CD14-positive monocyte (primary cell): ENCODE data around the gene MINPP1. TPM values are rescaled to one million over a fixed set of nuclear protein-coding genes. Genes with fewer than 3 reads are reported as not detected.

Source experiments
- DNase-seq, 3 donors: peaks; one replicate each; pipeline ENCODE4 v3.0.0-alpha.2; 2011 to 2022
- H2AFZ ChIP-seq: 2 replicates; pipeline ENCODE4 v1.6.0; 2012; ENCODE audit warnings: mild to moderate bottlenecking, low read depth, low read length, inconsistent platforms; ENCODE audit not compliant: insufficient read depth, poor library complexity, severe bottlenecking
- H3K27ac ChIP-seq, 2 donors: 1 replicate in 1 of 2; 2 replicates in 1 of 2; pipeline ENCODE4 v1.5.1; 2012 to 2013; ENCODE audit warnings: low read length in 2 of 2, control low read depth in 1 of 2, inconsistent platforms in 1 of 2, low read depth in 1 of 2, mild to moderate bottlenecking in 1 of 2
- H3K27me3 ChIP-seq, 2 donors: one replicate each; pipeline versions ENCODE4 v1.6.0 to v1.6.1; 2011 to 2013; ENCODE audit warnings: low read length in 2 of 2; ENCODE audit not compliant: control insufficient read depth in 2 of 2, insufficient read depth in 2 of 2
- H3K36me3 ChIP-seq, 2 donors: replicated peaks in 1 of 2; 1 replicate in 1 of 2; 2 replicates in 1 of 2; pipeline versions ENCODE4 v1.5.1 to v1.6.1; 2012 to 2013; ENCODE audit warnings: low read length in 2 of 2, control low read depth in 1 of 2, inconsistent platforms in 1 of 2, mild to moderate bottlenecking in 1 of 2; ENCODE audit not compliant: insufficient read depth in 2 of 2, control insufficient read depth in 1 of 2
- H3K4me1 ChIP-seq, 2 donors: 1 replicate in 1 of 2; 2 replicates in 1 of 2; pipeline versions ENCODE4 v1.5.1 to v1.6.1; 2012 to 2013; ENCODE audit warnings: low read length in 2 of 2, control low read depth in 1 of 2, inconsistent platforms in 1 of 2, mild to moderate bottlenecking in 1 of 2, moderate library complexity in 1 of 2; ENCODE audit not compliant: insufficient read depth in 2 of 2, control insufficient read depth in 1 of 2
- H3K4me2 ChIP-seq: replicated peaks from 2 replicates; pipeline ENCODE3; 2012; ENCODE audit warnings: low read length, moderate library complexity, mild to moderate bottlenecking; ENCODE audit not compliant: poor library complexity, severe bottlenecking; ENCODE audit errors: extremely low read depth
- H3K4me3 ChIP-seq, 3 experiments: fragments of 200-600 bp in 1 of 3; sonication (generic) in 1 of 3; replicated peaks in 1 of 3; 1 replicate in 2 of 3; 2 replicates in 1 of 3; pipeline ENCODE4 v1.5.1; 2011 to 2013; ENCODE audit warnings: low read length in 3 of 3, mild to moderate bottlenecking in 3 of 3, control low read depth in 2 of 3, low read depth in 2 of 3, inconsistent platforms in 1 of 3, moderate library complexity in 1 of 3
- H3K79me2 ChIP-seq: 2 replicates; pipeline ENCODE4 v1.6.0; 2012; ENCODE audit warnings: mild to moderate bottlenecking, control low read depth, inconsistent platforms, low read length, moderate library complexity; ENCODE audit not compliant: insufficient read depth
- H3K9ac ChIP-seq: 2 replicates; pipeline ENCODE4 v1.6.0; 2017; ENCODE audit warnings: low read length, mild to moderate bottlenecking; ENCODE audit not compliant: insufficient read depth, poor library complexity, severe bottlenecking
- H3K9me3 ChIP-seq, 2 donors: replicated peaks in 1 of 2; 1 replicate in 1 of 2; 2 replicates in 1 of 2; pipeline versions ENCODE4 v1.5.1 to v1.6.1; 2012 to 2013; ENCODE audit warnings: low read length in 2 of 2, control low read depth in 1 of 2; ENCODE audit not compliant: control insufficient read depth in 1 of 2, insufficient read depth in 1 of 2
- H4K20me1 ChIP-seq: 2 replicates; pipeline ENCODE4 v1.6.0; 2012; ENCODE audit warnings: mild to moderate bottlenecking, low read length, control low read depth, moderate library complexity; ENCODE audit not compliant: insufficient read depth
- H3K27ac Mint-ChIP-seq, 7 donors: one replicate each; pipeline ENCODE4 v1.8.0; 2020; ENCODE audit warnings: mild to moderate bottlenecking in 7 of 7, mixed read lengths in 7 of 7, moderate library complexity in 6 of 7, inconsistent platforms in 2 of 7
- H3K27me3 Mint-ChIP-seq, 3 donors: one replicate each; pipeline ENCODE4 v1.8.0; 2021 to 2022; ENCODE audit warnings: low read depth in 3 of 3, mild to moderate bottlenecking in 3 of 3, mixed read lengths in 3 of 3, moderate library complexity in 3 of 3, inconsistent platforms in 1 of 3
- H3K36me3 Mint-ChIP-seq, 2 donors: one replicate each; pipeline ENCODE4 v1.8.0; 2020; ENCODE audit warnings: mixed read lengths in 2 of 2, inconsistent platforms in 1 of 2, mild to moderate bottlenecking in 1 of 2
- H3K4me1 Mint-ChIP-seq: one replicate; pipeline ENCODE4 v1.8.0; 2020; ENCODE audit warnings: mild to moderate bottlenecking, mixed read lengths
- H3K4me3 Mint-ChIP-seq, 2 donors: one replicate each; pipeline ENCODE4 v1.8.0; 2020; ENCODE audit warnings: mild to moderate bottlenecking in 2 of 2, mixed read lengths in 2 of 2, moderate library complexity in 1 of 2
- H3K9me3 Mint-ChIP-seq, 7 donors: one replicate each; pipeline ENCODE4 v1.8.0; 2020 to 2022; ENCODE audit warnings: mixed read lengths in 7 of 7, mild to moderate bottlenecking in 6 of 7, moderate library complexity in 6 of 7, inconsistent platforms in 2 of 7
- WGBS: methylation state at CpG from one replicate; pipeline ENCODE4 v1.1.5; 2013; ENCODE audit warnings: missing lambda C conversion rate; ENCODE audit not compliant: insufficient coverage; 5-methylcytosine and 5-hydroxymethylcytosine counted together
- intact Hi-C, 2 donors: fragments of 100-400 bp; cut with micrococcal nuclease; formaldehyde crosslinking; loops; one replicate each; pipeline versions ENCODE4 v1.15.0 to v1.15.1; 2023
- polyA plus RNA-seq, 3 donors: library from polyadenylated mRNA; depleted of rRNA in 1 of 3; unstranded in 2 of 3; stranded (reverse) in 1 of 3; fragments of 300-500 nt in 2 of 3; fragments of >200 nt in 1 of 3; fragmentation: Illumina TruSeq in 2 of 3; gene quantifications; 1 replicate in 2 of 3; 2 replicates in 1 of 3; pipeline ENCODE4 v1.2.3, GENCODE V29; 2012 to 2021
- TF ChIP-seq, protein P1 (sequence below): fragments of 200-600 bp; IDR thresholded peaks from one replicate; pipeline ENCODE4 v1.8.0; 2022; ENCODE audit warnings: antibody characterized with exemption, mild to moderate bottlenecking

Gene MINPP1
- polyA plus RNA-seq, 3 donors: 1.7 to 9.7 (median 9.0) TPM

DNA sequence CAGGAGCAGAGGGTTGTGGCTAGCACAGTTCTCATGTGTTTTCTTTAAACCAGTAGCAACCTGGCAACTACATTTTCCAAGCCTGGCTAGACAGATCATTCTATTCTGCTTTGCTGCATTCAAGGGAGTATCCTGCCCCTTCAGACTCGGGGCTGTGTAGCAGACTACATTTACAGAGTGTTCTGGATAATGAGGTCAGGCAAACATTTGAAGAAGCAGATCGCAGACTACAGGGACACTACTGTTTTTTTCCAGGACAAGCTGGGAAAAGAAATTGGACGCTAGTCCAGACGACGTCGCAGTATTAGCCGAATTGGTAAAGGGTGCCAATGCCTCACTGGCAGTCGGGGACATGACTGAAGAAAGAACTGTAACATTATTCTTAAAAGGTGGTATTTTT is 94.0 kb downstream of the MINPP1 start:
- Histone ChIP-seq H3K4me1 (no peaks in the 10 kb centered on the region), H3K79me2 (no peaks in the 10 kb centered on the region), H3K27ac (no peak overlapping the region), H3K27me3 (no peaks in the 10 kb centered on the region), H3K36me3 (no peaks in the 10 kb centered on the region), H3K9ac (no peak overlapping the region), H3K4me2 (no peak overlapping the region), H4K20me1 (no peaks in the 10 kb centered on the region), H3K4me3 (no peak overlapping the region), H3K9me3 (no peaks in the 10 kb centered on the region), H2AFZ (no peak overlapping the region)
- no peak for DNase-seq
- Mint-ChIP-seq H3K36me3 (no peaks in the 10 kb centered on the region), H3K4me3 (no peak overlapping the region), H3K4me1 (peaks cover 7% of the 10 kb centered on the region), H3K27ac (no peak overlapping the region), H3K9me3 (peaks cover 0 to 3% (median 0%) of the 10 kb centered on the region in 7 donors), H3K27me3 (no peaks in the 10 kb centered on the region)
- TF ChIP-seq, protein P1, sequence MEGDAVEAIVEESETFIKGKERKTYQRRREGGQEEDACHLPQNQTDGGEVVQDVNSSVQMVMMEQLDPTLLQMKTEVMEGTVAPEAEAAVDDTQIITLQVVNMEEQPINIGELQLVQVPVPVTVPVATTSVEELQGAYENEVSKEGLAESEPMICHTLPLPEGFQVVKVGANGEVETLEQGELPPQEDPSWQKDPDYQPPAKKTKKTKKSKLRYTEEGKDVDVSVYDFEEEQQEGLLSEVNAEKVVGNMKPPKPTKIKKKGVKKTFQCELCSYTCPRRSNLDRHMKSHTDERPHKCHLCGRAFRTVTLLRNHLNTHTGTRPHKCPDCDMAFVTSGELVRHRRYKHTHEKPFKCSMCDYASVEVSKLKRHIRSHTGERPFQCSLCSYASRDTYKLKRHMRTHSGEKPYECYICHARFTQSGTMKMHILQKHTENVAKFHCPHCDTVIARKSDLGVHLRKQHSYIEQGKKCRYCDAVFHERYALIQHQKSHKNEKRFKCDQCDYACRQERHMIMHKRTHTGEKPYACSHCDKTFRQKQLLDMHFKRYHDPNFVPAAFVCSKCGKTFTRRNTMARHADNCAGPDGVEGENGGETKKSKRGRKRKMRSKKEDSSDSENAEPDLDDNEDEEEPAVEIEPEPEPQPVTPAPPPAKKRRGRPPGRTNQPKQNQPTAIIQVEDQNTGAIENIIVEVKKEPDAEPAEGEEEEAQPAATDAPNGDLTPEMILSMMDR: no peak
- intact Hi-C loops: no loop called here
- WGBS: 97% methylated on average over 3 of the region's 8 CpGs

DNA sequence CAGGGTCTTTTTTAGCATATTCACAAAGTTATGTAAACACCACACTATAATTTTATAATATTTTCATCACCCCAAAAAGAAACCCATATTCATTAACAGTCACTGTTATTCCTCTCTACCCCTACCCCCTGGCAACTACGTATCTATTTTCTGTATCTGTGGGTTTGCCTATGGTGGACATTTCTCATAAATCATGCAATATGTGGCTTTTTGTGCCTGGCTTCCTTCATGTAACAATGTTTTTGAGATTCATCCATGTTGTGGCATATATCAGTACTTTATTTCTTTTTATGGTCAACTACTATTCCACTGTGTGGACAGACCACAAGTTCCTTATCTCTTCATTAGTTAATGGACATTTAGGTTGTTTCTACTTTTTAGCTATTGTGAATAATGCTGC is 95.9 kb downstream of the MINPP1 start:
- TF ChIP-seq, protein P1: no peak
- no peak for DNase-seq
- no peaks in the 10 kb centered on the region for H3K79me2 ChIP-seq
- H3K9ac ChIP-seq: no peak overlapping the region
- no peak overlapping the region for H2AFZ ChIP-seq
- peaks cover 7% of the 10 kb centered on the region for H3K4me1 Mint-ChIP-seq
- H3K27me3 Mint-ChIP-seq: no peaks in the 10 kb centered on the region
- no peak overlapping the region for H3K27ac ChIP-seq
- H3K36me3 ChIP-seq: no peaks in the 10 kb centered on the region
- H3K36me3 Mint-ChIP-seq: no peaks in the 10 kb centered on the region
- H3K9me3 ChIP-seq: no peaks in the 10 kb centered on the region
- no peak overlapping the region for H3K4me3 ChIP-seq
- H3K4me1 ChIP-seq: no peaks in the 10 kb centered on the region
- no peaks in the 10 kb centered on the region for H4K20me1 ChIP-seq
- peaks cover 0 to 3% (median 0%) of the 10 kb centered on the region in 7 donors for H3K9me3 Mint-ChIP-seq
- intact Hi-C loops: no loop called here
- no peak overlapping the region for H3K27ac Mint-ChIP-seq
- WGBS: no CpG with 5 or more reads among the region's 1 CpG
- no peak overlapping the region for H3K4me3 Mint-ChIP-seq
- H3K27me3 ChIP-seq: no peaks in the 10 kb centered on the region
- H3K4me2 ChIP-seq: no peak overlapping the region

Other genes starting within 250 kb of the MINPP1 start
- 1 to 10 TPM in 1 of 3 donors, under 1 TPM in 1, not detected in 1; 0.03 to 3.3 TPM for gene NUTM2D, start 147.1 kb upstream of the MINPP1 start, polyA plus RNA-seq
- gene PAPSS2, start 155.0 kb downstream of the MINPP1 start, polyA plus RNA-seq: 1 to 10 TPM; 3.5 to 6.5 (median 6.2) TPM